HG03060 (cell line): ENCODE measurements around the gene MYO1D.
A peak's percentile ranks its signal among the peaks of the same experiment; 100 is the strongest.
"Not testable (repeated sequence)": the region's sequence is repeated elsewhere in the genome, so short reads cannot be mapped to it uniquely, and the experiment has no call there.

Source experiments
- ATAC-seq: cut with Tn5 transposase; IDR thresholded peaks from one replicate; pipeline ENCODE4 v1.9.1; 2021; ENCODE audit warnings: low read depth, moderate number of reproducible peaks; ENCODE audit not compliant: unreplicated experiment

Gene MYO1D

GRCh38 chr17:32558997-32559650 lies 317.8 kb downstream of the MYO1D start:
- peak; percentile 54 for ATAC-seq

- no peak for ATAC-seq
Observed at GRCh38 chr17:32558326-32558955, 318.5 kb downstream of the MYO1D start.

DNA sequence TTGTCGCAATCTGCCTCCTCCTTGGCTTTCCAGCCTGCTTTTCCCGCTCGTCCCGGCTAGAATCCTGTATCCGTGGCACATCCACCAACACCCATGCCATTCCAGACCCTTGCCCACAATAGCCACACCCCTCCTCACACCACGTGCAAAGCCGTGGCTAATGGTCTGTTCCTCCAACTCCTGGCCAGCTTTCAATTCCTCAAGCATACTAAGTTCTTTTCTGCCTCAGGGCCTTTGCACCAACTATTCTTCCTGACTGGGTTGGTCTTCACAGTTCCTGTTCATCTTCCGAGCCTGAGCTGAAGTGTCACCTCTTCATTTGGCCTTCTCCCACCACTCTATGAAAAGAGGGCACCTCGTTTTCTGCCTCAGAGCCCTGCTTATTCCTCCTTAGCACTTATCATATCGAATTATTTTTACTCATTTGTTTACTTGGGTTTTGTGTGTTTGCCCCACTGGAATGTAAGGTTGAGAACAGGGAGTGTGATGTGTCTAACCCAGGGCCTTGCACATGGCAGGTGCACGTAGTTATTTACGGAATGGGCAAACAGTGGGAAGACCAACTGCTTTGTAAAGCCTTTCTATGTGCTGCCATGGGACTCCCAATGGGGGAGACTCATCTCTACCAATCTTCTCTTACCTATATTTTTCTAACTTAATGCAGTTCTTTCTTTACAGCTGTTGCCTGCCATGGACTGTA lies 321.2 kb downstream of the MYO1D start:
- no peak for ATAC-seq

DNA sequence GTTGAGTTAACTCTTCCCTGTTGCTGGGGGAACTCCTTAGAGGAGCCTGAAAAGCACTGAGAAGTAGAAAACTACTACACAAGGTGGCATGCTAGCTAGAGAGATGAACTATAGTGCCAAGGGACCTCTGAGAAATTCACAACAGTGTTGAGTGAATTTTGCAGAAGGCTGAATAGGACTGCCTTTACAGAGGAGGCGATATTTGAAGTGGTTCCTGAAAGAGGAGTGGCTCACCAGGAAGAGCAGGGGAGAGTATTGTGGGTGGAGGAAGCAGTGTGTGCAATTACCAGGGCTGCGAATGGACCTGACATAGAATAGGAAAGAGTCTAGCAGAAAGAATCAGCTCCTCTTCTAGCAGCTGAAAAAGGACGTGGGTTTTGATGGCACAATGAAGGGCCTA lies 323.8 kb downstream of the MYO1D start:
- ATAC-seq = no peak

DNA sequence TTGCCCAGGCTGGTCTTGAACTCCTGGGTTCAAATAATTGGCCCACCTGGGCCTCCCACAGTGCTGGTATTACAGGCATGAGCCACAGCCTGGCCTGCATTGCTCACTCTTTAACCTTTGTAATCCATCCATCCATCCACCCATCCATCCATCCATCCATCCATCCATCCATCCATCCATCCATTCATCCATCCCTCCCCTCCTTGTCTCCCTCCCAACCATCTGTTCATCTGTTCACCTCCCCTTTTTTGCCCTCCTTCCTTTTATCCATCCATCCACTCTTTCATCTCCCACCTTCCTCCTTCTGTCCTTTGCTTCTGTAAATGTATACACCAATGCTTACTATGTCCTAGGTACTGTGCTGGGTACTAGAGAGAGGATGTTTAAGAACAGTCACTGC lies 324.6 kb downstream of the MYO1D start:
- no peak for ATAC-seq

DNA sequence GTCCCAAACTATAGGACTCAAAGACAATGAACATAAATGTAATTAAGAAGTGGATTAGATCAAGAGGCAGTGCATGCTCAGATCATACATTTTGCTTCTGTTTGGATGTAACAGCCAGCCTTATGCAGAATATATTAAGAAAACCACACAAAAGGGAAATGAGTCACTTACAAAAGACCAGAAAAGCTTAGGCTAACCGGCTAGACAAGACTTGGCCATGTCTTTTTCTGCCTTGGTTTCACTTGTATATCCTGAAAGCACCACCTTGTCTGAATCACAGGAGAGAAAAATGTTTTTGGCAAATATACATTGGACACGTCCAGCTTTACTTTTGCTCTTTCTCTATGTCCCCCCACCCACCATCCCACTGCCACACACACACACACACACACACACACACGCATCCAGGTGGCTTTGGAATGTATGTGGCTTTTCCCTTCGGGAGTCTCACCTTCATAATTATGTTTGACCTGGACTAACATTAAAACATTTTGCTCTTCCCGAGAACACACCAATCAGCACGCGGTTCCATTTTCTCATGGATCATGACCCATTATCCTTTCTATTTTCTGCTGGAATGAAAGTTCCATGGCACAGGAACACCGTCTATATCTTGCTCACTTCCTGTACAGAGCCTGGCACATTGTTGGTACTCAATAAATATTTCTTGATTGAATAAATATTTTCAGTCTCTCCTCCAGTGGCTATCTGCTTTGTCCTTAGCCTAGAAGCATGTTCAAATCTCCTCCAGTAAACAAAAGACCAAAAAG lies 325.6 kb downstream of the MYO1D start:
- ATAC-seq = peak; percentile 73

- no peak for ATAC-seq
Observed at GRCh38 chr17:32549559-32549958, 327.4 kb downstream of the MYO1D start.

DNA sequence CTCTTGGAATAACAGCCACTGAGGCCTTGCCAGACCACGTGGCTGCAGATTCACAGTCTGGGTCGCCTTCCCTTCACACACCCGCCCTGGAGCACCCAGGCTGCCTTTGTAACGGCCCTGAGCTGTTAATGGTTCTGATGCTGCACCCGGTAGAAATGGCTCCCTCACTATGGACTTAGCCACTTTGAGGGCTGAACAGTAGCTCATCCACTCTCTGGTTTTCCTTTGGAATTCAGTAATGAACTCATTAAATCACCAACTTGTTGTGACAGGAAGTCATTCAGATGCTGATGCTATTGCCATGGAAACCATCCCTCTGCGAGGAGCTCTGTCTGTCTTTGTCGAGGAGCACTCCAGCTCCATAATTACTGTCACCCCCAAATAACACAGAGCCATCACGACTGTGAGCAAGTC lies 330.9 kb downstream of the MYO1D start:
- no peak for ATAC-seq

- no peak for ATAC-seq
Observed at GRCh38 chr17:32542186-32542585, 334.7 kb downstream of the MYO1D start.

DNA sequence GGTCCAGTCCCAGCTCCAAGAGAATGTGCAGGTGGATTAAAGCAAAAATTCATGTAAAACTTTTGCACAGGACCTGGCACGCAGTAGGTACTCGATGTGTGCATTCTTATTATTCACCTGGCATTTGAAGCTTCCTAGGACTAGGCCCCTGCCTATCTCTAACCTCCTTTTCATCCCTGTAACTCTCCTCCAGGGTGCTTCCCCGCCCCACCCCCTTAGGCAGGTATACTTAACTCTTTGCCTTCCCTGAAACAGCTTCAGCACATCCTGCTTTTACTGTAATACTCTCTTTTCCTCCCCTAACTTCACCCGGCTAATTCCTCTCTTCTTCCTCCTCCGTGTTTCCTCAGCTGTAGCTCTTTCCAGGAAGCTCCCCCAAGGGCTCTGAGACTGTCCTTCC lies 335.3 kb downstream of the MYO1D start:
- ATAC-seq = no peak

- no peak for ATAC-seq
Observed at GRCh38 chr17:32536736-32537643, 339.9 kb downstream of the MYO1D start.

- no peak for ATAC-seq
Observed at GRCh38 chr17:32533296-32533695, 343.6 kb downstream of the MYO1D start.

GRCh38 chr17:32529604-32530003 lies 347.3 kb downstream of the MYO1D start:
- no peak for ATAC-seq

DNA sequence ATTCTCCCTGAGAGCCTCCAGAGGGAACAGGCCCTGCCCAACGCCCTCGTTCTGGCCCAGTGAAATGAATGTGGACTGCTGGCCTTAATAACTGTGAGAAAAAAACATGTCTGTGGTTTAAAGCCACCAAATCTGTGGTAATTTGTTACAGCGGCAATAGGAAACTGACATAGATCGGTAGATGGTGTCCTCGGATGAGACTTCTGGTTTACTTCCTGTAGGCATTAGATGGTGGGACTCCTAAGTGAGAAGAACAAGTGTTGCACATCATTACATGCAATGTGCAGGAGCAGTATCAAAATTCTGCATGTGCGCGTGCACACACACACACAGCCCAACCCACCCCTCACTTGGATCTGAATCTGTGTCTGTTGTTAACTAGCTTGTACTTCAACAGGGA lies 348.1 kb downstream of the MYO1D start:
- ATAC-seq = no peak

DNA sequence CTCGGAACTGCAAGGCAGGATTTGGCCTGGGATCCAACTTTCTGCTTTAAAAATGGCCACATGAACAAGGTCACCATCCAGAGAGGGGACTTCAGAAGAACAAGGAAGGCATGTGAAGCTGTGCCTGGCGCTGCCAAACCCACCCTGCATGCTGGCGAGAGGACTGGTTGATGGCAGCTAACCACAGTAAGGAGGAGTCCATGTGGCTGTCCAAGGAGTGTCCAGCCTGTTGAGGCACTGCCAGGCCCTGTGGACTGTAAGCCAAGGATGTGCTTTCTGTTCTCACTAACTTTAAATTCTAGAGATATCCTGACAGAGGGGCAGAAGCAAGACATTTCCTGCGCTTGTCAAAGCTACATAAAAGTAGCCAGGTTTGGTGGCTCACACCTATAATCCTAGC lies 349.8 kb downstream of the MYO1D start:
- no peak for ATAC-seq

GRCh38 chr17:32525122-32525521 lies 351.8 kb downstream of the MYO1D start:
- no peak for ATAC-seq

DNA sequence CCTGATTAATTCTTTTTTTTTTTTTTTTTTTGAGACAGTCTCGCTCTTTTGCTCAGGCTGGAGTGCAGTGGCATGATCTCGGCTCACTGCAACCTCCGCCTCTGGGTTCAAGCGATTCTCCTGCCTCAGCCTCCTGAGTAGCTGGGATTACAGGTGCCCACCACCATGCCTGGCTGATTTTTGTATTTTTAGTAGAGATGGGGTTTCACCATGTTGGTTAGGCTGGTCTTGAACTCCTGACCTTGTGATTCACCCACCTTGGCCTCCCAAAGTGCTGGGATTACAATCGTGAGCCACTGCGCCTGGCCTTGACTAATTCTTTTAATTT lies 352.4 kb downstream of the MYO1D start:
- not testable (repeated sequence) for ATAC-seq

GRCh38 chr17:32523827-32524552 lies 352.9 kb downstream of the MYO1D start:
- no peak for ATAC-seq

DNA sequence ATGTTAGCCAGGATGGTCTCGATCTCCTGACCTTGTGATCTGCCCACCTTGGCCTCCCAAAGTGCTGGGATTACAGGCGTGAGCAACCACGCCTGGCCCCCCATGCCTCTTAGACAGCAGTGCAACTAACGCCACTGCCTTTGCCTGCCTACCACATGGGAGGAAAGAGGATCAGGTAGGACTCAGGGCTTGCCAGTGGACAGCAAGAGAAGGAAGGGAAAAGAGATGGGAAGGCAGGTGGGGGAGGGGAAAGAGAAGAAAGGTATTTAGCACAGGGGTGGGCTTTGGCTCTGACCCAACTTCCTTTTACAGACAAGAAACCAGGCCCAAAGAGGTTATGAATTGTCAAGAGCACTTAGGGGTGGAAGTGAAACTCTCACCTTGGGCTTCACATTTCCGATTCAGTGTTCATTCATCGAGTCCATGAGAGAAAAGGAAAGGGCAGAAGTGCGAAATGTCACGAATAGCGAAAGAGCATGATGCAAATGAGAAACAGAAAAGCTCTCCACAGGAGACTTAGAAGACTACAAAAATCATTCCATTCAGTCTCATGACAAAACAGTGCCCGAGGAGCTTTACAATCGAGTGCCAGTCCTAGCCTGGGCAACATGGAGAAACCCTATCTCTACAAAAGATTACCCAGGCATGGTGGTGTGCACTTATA lies 353.8 kb downstream of the MYO1D start:
- peak; percentile 59 for ATAC-seq
